ENCODE measurements around the gene COLQ.

DNA sequence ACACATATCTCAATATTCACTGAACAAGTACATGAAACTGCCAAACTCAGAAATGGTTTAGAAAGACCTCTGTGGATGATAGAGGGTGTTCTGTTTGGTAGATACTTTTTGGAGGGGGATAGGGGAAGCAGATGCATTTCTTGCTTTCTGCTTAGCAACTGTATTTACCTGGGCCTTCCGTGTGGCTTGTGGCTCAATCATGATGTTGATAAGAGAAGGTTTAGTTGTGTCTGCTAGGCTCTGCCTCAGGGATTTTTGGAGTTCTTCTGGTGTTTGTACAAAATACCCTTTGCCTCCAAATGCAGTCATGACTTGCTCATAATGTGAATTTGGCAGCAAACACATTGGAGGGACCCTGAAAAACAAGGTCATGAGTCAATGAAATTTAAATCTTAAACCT is 41.7 kb upstream of the COLQ start:
- TF ChIP-seq POLR2AphosphoS5 (IDR thresholded peaks at IDR 0.05; ENCODE audit: borderline replicate concordance, low read depth, low read length) (no peak), EZH2 (IDR thresholded peaks at IDR 0.05) (no peak), FOXP2 (optimal IDR thresholded peaks at IDR 0.05; ENCODE audit: control extremely low read depth, extremely low read length, insufficient read depth) (no peak)
